ENCODE data around the gene NOP16. TPM values are rescaled to one million over a fixed set of nuclear protein-coding genes. Genes with fewer than 3 reads are reported as not detected.

NOP16 gene
- total RNA-seq, 3 donors from 2014 or later = 8.5 to 13.8 (median 12.4) TPM

DNA sequence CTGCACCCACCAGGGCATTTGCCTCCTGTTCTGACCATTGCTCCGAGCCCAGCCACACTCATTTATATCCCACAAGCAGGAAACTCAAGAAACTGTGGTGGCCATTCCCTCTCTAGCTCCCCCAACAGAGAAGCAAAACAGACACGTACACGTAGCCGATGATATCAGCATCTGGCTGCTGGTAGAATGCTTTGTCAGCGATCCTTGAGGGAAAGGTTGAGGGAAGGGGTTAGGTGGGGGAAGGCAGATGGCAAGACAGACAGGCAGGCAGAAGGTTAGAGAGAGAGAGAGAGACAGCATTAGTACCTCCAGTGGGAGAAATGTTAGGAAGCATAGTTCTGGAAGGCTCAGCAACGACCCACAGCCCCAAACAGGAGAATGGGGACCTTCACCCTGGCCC lies 7.9 kb upstream of the NOP16 start:
- H3K36me3 ChIP-seq = no peaks in the 10 kb centered on the region
- no peaks in the 10 kb centered on the region for H3K27me3 ChIP-seq
- TF ChIP-seq, protein P1, sequence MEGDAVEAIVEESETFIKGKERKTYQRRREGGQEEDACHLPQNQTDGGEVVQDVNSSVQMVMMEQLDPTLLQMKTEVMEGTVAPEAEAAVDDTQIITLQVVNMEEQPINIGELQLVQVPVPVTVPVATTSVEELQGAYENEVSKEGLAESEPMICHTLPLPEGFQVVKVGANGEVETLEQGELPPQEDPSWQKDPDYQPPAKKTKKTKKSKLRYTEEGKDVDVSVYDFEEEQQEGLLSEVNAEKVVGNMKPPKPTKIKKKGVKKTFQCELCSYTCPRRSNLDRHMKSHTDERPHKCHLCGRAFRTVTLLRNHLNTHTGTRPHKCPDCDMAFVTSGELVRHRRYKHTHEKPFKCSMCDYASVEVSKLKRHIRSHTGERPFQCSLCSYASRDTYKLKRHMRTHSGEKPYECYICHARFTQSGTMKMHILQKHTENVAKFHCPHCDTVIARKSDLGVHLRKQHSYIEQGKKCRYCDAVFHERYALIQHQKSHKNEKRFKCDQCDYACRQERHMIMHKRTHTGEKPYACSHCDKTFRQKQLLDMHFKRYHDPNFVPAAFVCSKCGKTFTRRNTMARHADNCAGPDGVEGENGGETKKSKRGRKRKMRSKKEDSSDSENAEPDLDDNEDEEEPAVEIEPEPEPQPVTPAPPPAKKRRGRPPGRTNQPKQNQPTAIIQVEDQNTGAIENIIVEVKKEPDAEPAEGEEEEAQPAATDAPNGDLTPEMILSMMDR (IDR thresholded peaks at IDR 0.05) = no peak
- TF ChIP-seq POLR2A (IDR thresholded peaks at IDR 0.05) (no peak), POLR2AphosphoS5 (IDR thresholded peaks at IDR 0.05) (no peak)
- DNase-seq (ENCODE audit: low spot score in 2 of 2) = no peak
- H3K4me3 ChIP-seq = no peak overlapping the region
- intact Hi-C loops (cut with DNase I; ENCODE audit: low total_unique reads) = no loop called here
- H3K4me1 ChIP-seq = no peaks in the 10 kb centered on the region
- H3K9me3 ChIP-seq = no peaks in the 10 kb centered on the region
- peak overlapping the region in 1 of 2 donors; percentile 48 for H3K27ac ChIP-seq

DNA sequence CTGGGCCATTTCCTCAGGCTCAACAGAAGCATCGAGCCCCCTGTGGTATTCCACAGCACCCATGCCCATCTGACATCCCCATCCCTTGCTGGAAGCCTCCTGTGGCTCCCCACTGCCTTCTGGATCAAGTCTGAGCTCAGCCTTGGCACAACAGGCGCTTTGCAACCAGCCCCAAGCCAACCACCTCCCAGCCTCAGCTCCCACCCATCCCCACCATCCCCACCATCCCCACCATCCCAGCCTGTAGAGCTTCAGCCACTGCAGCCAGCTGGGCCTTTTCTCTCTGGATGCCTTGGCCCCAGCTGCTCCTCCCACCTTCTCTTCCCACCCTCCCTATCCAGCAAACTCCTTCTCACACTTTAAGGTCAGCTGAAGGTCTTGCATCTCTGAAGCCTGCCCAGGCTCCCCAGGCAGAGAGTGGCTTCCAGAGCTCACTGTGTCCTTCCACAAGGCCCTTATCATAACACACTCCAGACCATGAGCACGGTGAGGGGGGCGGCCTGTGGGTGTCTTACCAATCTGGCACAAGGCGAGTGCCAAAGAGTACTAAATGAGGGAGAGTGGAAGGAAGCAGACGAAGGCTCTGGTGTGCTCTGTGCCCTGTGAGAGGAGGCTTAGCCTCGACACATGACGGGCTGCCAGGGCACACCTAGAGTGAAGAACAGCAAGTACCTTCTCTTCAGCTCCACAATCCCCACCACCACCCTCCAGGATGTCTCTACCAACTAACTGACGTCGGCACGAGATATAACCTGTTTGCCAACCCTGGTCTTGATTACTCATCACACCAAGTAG lies 6.7 kb upstream of the NOP16 start:
- no peak for DNase-seq (ENCODE audit: low spot score in 2 of 2)
- no peak overlapping the region for H3K4me3 ChIP-seq
- no peaks in the 10 kb centered on the region for H3K9me3 ChIP-seq
- H3K4me1 ChIP-seq = no peaks in the 10 kb centered on the region
- TF ChIP-seq POLR2AphosphoS5 (IDR thresholded peaks at IDR 0.05) (no peak), POLR2A (IDR thresholded peaks at IDR 0.05) (no peak)
- TF ChIP-seq, protein P1 (IDR thresholded peaks at IDR 0.05) = no peak
- intact Hi-C loops (cut with DNase I; ENCODE audit: low total_unique reads) = no loop called here
- H3K27me3 ChIP-seq = no peaks in the 10 kb centered on the region
- no peaks in the 10 kb centered on the region for H3K36me3 ChIP-seq
- H3K27ac ChIP-seq = no peak overlapping the region

- no peaks in the 10 kb centered on the region for H3K36me3 ChIP-seq
- intact Hi-C loops (cut with DNase I; ENCODE audit: low total_unique reads) = no loop called here
- no peak for DNase-seq (ENCODE audit: low spot score in 2 of 2)
Observed at GRCh38 chr5:176394096-176394495, 5.7 kb upstream of the NOP16 start.

DNA sequence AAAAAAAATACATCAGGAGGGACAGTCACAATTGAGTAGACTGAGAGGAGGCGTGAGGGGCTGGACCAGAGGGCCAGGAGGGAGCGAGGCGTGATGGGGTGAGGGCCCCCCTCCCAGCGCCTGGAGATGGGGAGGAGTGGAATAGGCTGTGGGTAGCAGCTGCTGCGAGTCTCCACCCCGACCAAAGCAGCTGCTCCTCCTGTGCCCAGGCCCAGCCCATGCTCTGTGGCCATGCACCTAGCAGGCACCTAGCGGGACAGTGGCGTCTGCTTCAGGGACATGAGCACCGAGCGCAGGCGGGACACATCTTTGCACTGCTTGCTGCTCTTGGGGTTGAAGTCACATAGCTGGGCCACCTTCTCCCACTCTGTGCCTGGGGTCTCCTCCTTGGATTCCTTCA lies 4.1 kb upstream of the NOP16 start:
- TF ChIP-seq POLR2AphosphoS5 (IDR thresholded peaks at IDR 0.05) = no peak
- TF ChIP-seq, protein P1 (IDR thresholded peaks at IDR 0.05) = no peak
- TF ChIP-seq POLR2A (IDR thresholded peaks at IDR 0.05) = no peak
- intact Hi-C loops (cut with DNase I; ENCODE audit: low total_unique reads) = no loop called here
- no peak for DNase-seq (ENCODE audit: low spot score in 2 of 2)
- no peaks in the 10 kb centered on the region for H3K27me3 ChIP-seq
- peaks cover 2 to 3% of the 10 kb centered on the region in 2 donors for H3K4me1 ChIP-seq
- H3K9me3 ChIP-seq = no peaks in the 10 kb centered on the region
- no peaks in the 10 kb centered on the region for H3K36me3 ChIP-seq
- no peak overlapping the region for H3K27ac ChIP-seq
- no peak overlapping the region for H3K4me3 ChIP-seq

More at GRCh38 chr5:176394096-176394495, 5.7 kb upstream of the NOP16 start:
- Histone ChIP-seq H3K4me3 (no peak overlapping the region), H3K27ac (no peak overlapping the region), H3K9me3 (no peaks in the 10 kb centered on the region), H3K4me1 (no peaks in the 10 kb centered on the region), H3K27me3 (no peaks in the 10 kb centered on the region)
- TF ChIP-seq, protein P1 (IDR thresholded peaks at IDR 0.05) = no peak
- TF ChIP-seq POLR2AphosphoS5 (IDR thresholded peaks at IDR 0.05) (no peak), POLR2A (IDR thresholded peaks at IDR 0.05) (no peak)

DNA sequence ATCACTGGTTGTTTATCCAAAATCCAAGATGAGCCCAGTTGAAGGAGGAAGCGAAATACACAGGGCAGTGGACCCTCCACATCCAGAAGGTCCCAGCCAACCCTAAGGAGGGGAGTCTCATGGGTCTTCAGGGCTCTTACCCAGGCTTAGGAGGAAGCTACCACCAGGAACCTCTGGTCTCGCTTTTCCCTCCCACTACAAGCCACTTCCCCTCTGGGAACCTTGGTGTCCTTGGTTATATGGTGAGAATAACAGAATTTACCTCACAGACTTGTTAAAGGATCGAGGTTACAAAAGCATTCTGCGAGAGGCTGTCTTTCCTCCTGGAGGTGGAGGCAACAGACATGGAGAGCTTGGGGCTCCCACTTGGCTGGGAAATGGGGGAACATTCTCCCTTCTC lies 3.6 kb upstream of the NOP16 start:
- no peak for DNase-seq (ENCODE audit: low spot score in 2 of 2)
- Histone ChIP-seq H3K27ac (no peak overlapping the region), H3K36me3 (no peaks in the 10 kb centered on the region), H3K4me3 (no peak overlapping the region), H3K9me3 (no peaks in the 10 kb centered on the region), H3K27me3 (no peaks in the 10 kb centered on the region), H3K4me1 (peaks cover 7% of the 10 kb centered on the region in 2 donors)
- intact Hi-C loops (cut with DNase I; ENCODE audit: low total_unique reads) = no loop called here
- TF ChIP-seq, protein P1 (IDR thresholded peaks at IDR 0.05) = no peak
- TF ChIP-seq POLR2A (IDR thresholded peaks at IDR 0.05) = no peak
- TF ChIP-seq POLR2AphosphoS5 (IDR thresholded peaks at IDR 0.05) = no peak
